ENCODE results near the gene PAIP2B. TPM values are rescaled to one million over a fixed set of nuclear protein-coding genes. Genes with fewer than 3 reads are reported as not detected.

PAIP2B gene
- total and polyA plus RNA-seq, 2 of the 4 experiments (the other 2 are of a cell fraction), result 0.15 to 0.18 TPM

DNA sequence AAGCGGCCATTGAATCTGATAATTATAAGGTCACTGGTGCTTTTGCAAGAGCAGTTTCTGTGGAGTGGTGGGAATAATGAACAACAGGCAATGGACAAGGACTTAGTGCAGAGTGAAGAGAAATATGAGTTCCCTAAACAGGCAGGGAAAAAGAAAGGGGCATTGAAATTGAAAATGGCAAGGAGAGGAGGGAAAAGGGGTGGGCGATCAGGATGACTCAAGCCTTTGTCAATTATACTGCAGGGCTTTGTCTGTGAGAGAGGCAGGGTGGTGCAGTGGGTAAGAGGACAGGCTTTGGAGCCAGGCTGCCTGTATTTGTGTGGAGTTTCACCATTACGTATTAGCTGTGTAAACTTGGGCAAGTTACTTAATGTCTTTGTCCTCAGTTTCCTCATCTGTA is 29.5 kb upstream of the PAIP2B start:
- Histone ChIP-seq H3K56ac (ENCODE audit: extremely low read depth, insufficient read depth, low read length) (no peak overlapping the region), H3K79me1 (ENCODE audit: low read depth in 1 of 2, low read length in 2 of 2) (no peaks in the 10 kb centered on the region), H4K20me1 (ENCODE audit: insufficient read depth, low read length) (no peaks in the 10 kb centered on the region), H3K4me1 (ENCODE audit: control insufficient read depth, insufficient read depth, low read length) (no peaks in the 10 kb centered on the region), H3K4ac (ENCODE audit: low read depth, low read length) (no peak overlapping the region), H2AK9ac (replicated peaks; ENCODE audit: low read depth, low read length, poor library complexity) (no peak overlapping the region), H4K8ac (ENCODE audit: low read depth in 2 of 2, low read length in 2 of 2) (no peak overlapping the region), H3K9me1 (ENCODE audit: insufficient read depth, low read length) (no peaks in the 10 kb centered on the region), H2BK5ac (ENCODE audit: low read depth, low read length, poor library complexity, severe bottlenecking) (no peak overlapping the region), H3K23ac (ENCODE audit: low read depth, low read length) (no peak overlapping the region), H3K18ac (ENCODE audit: low read depth, low read length) (no peak overlapping the region), H3K4me3 (ENCODE audit: insufficient read depth, low read depth, low read length) (no peak overlapping the region), H3K27ac (ENCODE audit: insufficient read depth, low read length) (no peak overlapping the region), H2AK5ac (ENCODE audit: low read depth, low read length) (no peak overlapping the region), H2AFZ (replicated peaks; ENCODE audit: low read length, poor library complexity) (no peak overlapping the region), H2BK15ac (ENCODE audit: low read depth, low read length) (no peak overlapping the region), H3K9me3 (ENCODE audit: control insufficient read depth, insufficient read depth, low read length) (no peaks in the 10 kb centered on the region), H3K4me2 (ENCODE audit: low read depth, low read length) (no peak overlapping the region), H2BK20ac (ENCODE audit: low read depth, low read length) (no peak overlapping the region), H3K36me3 (ENCODE audit: control insufficient read depth, insufficient read depth, low read length) (no peaks in the 10 kb centered on the region), H4K91ac (ENCODE audit: insufficient read depth, low read depth, low read length) (no peak overlapping the region), H4K5ac (ENCODE audit: low read depth, low read length) (no peak overlapping the region), H2BK120ac (ENCODE audit: low read depth, low read length) (no peak overlapping the region), H3K9ac (ENCODE audit: low read depth, low read length) (no peak overlapping the region), H3K14ac (replicated peaks; ENCODE audit: low read depth, low read length) (no peak overlapping the region), H3K27me3 (ENCODE audit: control insufficient read depth, insufficient read depth, low read length) (no peaks in the 10 kb centered on the region)
- intact Hi-C loops (cut with micrococcal nuclease), result no loop called here
- 57% methylated on average over 2 of the region's 3 CpGs; no CpG with 5 or more reads in 1 of the 2 experiments for WGBS, 2 experiments (ENCODE audit: extremely low coverage in 2 of 2, insufficient read length in 1 of 2)
- ChIA-PET CTCF (interaction anchor here (0.6 kb wide), 1 partner anchor 56 kb away, joined by 4 read pairs; no protein-coding TSS in a partner anchor), POLR2A (ENCODE audit: unreplicated experiment) (no interaction called here)
- ATAC-seq (ENCODE audit: low read depth) (no peak), DNase-seq (no peak)
- no TSS peak for BruUV-seq (replicated peaks)
- dilution Hi-C loops (cut with HindIII; ENCODE audit: low sequenced_read_pairs, unreplicated experiment), result no loop called here
- in situ Hi-C loops (cut with MboI; ENCODE audit: low sequenced_read_pairs), result no loop called here
- TF ChIP-seq RAD21 (IDR thresholded peaks at IDR 0.05; ENCODE audit: low read length) (no peak), MXI1 (IDR thresholded peaks at IDR 0.05; ENCODE audit: borderline replicate concordance, low read depth, low read length) (no peak), MAFK (IDR thresholded peaks at IDR 0.05; ENCODE audit: low read depth, low read length) (no peak), NFE2L2 (IDR thresholded peaks at IDR 0.05; ENCODE audit: low read depth, low read length) (no peak), POLR2A (IDR thresholded peaks at IDR 0.05; ENCODE audit: low read depth, low read length) (no peak), BHLHE40 (IDR thresholded peaks at IDR 0.05; ENCODE audit: low read depth, low read length) (no peak), ELK1 (IDR thresholded peaks at IDR 0.05; ENCODE audit: borderline replicate concordance, low read depth, low read length) (no peak), SMC3 (IDR thresholded peaks at IDR 0.05; ENCODE audit: low read depth, low read length) (no peak), FOS (IDR thresholded peaks at IDR 0.05; ENCODE audit: low read depth, low read length) (no peak), USF2 (IDR thresholded peaks at IDR 0.05; ENCODE audit: low read depth, low read length) (no peak)

Measured in IMR-90 (cell line).